Osteoblast (primary cell): ENCODE results near the gene LAD1. TPM values are rescaled to one million over a fixed set of nuclear protein-coding genes. Genes with fewer than 3 reads are reported as not detected.
A peak's percentile ranks its signal among the peaks of the same experiment; 100 is the strongest.

Source experiments
- DNase-seq: peaks from one replicate; pipeline ENCODE4 v3.0.0; 2011; ENCODE audit warnings: low spot score, mixed read lengths; ENCODE audit not compliant: insufficient read length; ENCODE audit errors: missing footprints
- H2AFZ ChIP-seq: 2 replicates; pipeline ENCODE4 v1.6.0; 2011; ENCODE audit warnings: mild to moderate bottlenecking, low read length
- H3K27ac ChIP-seq: 2 replicates; pipeline ENCODE4 v1.5.1; 2011; ENCODE audit warnings: mild to moderate bottlenecking, low read depth, low read length, moderate library complexity
- H3K27me3 ChIP-seq: 2 replicates; pipeline ENCODE4 v1.6.0; 2012; ENCODE audit warnings: mild to moderate bottlenecking, control low read depth, inconsistent platforms, low read length, moderate library complexity; ENCODE audit not compliant: insufficient read depth
- H3K36me3 ChIP-seq: 2 replicates; pipeline ENCODE4 v1.5.1; 2011; ENCODE audit warnings: mild to moderate bottlenecking, low read length, control low read depth, moderate library complexity; ENCODE audit not compliant: insufficient read depth
- H3K4me1 ChIP-seq: 2 replicates; pipeline ENCODE4 v1.5.1; 2011; ENCODE audit warnings: mild to moderate bottlenecking, low read length, control low read depth, moderate library complexity; ENCODE audit not compliant: insufficient read depth
- H3K4me2 ChIP-seq: 2 replicates; pipeline ENCODE4 v1.6.0; 2011; ENCODE audit warnings: mild to moderate bottlenecking, low read length; ENCODE audit not compliant: insufficient read depth
- H3K4me3 ChIP-seq: fragments of 200-600 bp; sonication (generic); 3 replicates; pipeline ENCODE4 v1.5.1; 2012; ENCODE audit warnings: mild to moderate bottlenecking, low read length, inconsistent platforms; ENCODE audit not compliant: insufficient read depth
- H3K79me2 ChIP-seq: 2 replicates; pipeline ENCODE4 v1.6.0; 2012; ENCODE audit warnings: mild to moderate bottlenecking, low read length, control low read depth, inconsistent platforms; ENCODE audit not compliant: insufficient read depth
- H3K9me3 ChIP-seq: 2 replicates; pipeline ENCODE4 v1.5.1; 2011; ENCODE audit warnings: low read depth, low read length, control low read depth
- H4K20me1 ChIP-seq: 2 replicates; pipeline ENCODE4 v1.6.0; 2012; ENCODE audit warnings: mild to moderate bottlenecking, low read length, control low read depth; ENCODE audit not compliant: insufficient read depth
- CTCF ChIP-seq: IDR thresholded peaks from 2 replicates; pipeline ENCODE4 v1.5.1; 2011; ENCODE audit warnings: mild to moderate bottlenecking, low read depth, low read length, moderate library complexity; ENCODE audit errors: extremely low read depth
- total RNA-seq: library from RNA; depleted of rRNA; stranded (reverse); fragments of >200 nt; gene quantifications from 2 replicates; pipeline ENCODE4 v1.2.3, GENCODE V29; 2012

LAD1 gene
- total RNA-seq, 1 donor = not detected

GRCh38 chr1:201419746-201420607 lies 20.9 kb upstream of the LAD1 start:
- Histone ChIP-seq H3K79me2 (no peaks in the 10 kb centered on the region), H2AFZ (no peak overlapping the region), H3K27me3 (peaks cover 32% of the 10 kb centered on the region), H4K20me1 (no peaks in the 10 kb centered on the region), H3K4me2 (no peak overlapping the region), H3K4me1 (no peaks in the 10 kb centered on the region), H3K9me3 (peaks cover 6% of the 10 kb centered on the region), H3K4me3 (no peak overlapping the region), H3K36me3 (no peaks in the 10 kb centered on the region), H3K27ac (no peak overlapping the region)
- TF ChIP-seq CTCF = no peak
- DNase-seq = peak; percentile 58

- Histone ChIP-seq H3K4me3 (no peak overlapping the region), H3K79me2 (no peaks in the 10 kb centered on the region), H2AFZ (no peak overlapping the region), H3K4me1 (no peaks in the 10 kb centered on the region), H3K36me3 (no peaks in the 10 kb centered on the region), H3K4me2 (no peak overlapping the region), H4K20me1 (no peaks in the 10 kb centered on the region), H3K27me3 (peaks cover 35% of the 10 kb centered on the region), H3K9me3 (peaks cover 6% of the 10 kb centered on the region), H3K27ac (no peak overlapping the region)
- TF ChIP-seq CTCF = no peak
- DNase-seq = no peak
These were observed 20.1 kb upstream of the LAD1 start for GRCh38 chr1:201419256-201419655.

GRCh38 chr1:201418461-201418860 lies 19.3 kb upstream of the LAD1 start:
- no peak overlapping the region for H3K4me3 ChIP-seq

More at GRCh38 chr1:201418461-201418860, 19.3 kb upstream of the LAD1 start:
- DNase-seq = no peak
- H3K36me3 ChIP-seq = no peaks in the 10 kb centered on the region
- no peak overlapping the region for H3K27ac ChIP-seq
- H3K27me3 ChIP-seq = peaks cover 35% of the 10 kb centered on the region
- no peaks in the 10 kb centered on the region for H3K79me2 ChIP-seq
- H3K9me3 ChIP-seq = peaks cover 6% of the 10 kb centered on the region
- no peaks in the 10 kb centered on the region for H3K4me1 ChIP-seq
- TF ChIP-seq CTCF = no peak
- no peak overlapping the region for H3K4me2 ChIP-seq
- H2AFZ ChIP-seq = no peak overlapping the region
- H4K20me1 ChIP-seq = no peaks in the 10 kb centered on the region
